ENCODE results near the gene CACNA1I.

GRCh38 chr22:39526736-39527171 lies 43.8 kb upstream of the CACNA1I start:
- TF ChIP-seq YY1 (IDR thresholded peaks at IDR 0.05; ENCODE audit: low read depth, low read length) (no peak), BACH1 (IDR thresholded peaks at IDR 0.05; ENCODE audit: low read length) (no peak), EP300 (IDR thresholded peaks at IDR 0.05; ENCODE audit: borderline replicate concordance in 1 of 2, low read depth in 2 of 2, low read length in 2 of 2) (no peak), RAD21 (IDR thresholded peaks at IDR 0.05 in 1 of 2, conservative IDR thresholded peaks at IDR 0.05 in 1 of 2; ENCODE audit: low read depth in 2 of 2, low read length in 2 of 2) (no peak), SP2 (IDR thresholded peaks at IDR 0.05; ENCODE audit: low read length) (no peak), CBX5 (IDR thresholded peaks at IDR 0.05; ENCODE audit: low read depth, low read length) (no peak), RFX5 (IDR thresholded peaks at IDR 0.05; ENCODE audit: borderline replicate concordance, low read depth, low read length) (no peak), POLR2A (IDR thresholded peaks at IDR 0.05; ENCODE audit: control extremely low read depth in 1 of 2, low read depth in 2 of 2, low read length in 2 of 2) (peak in 1 of 2 experiments; percentile 54; a peak in 2 of 3 replicates), MAX (IDR thresholded peaks at IDR 0.05) (no peak)
- TF ChIP-seq, protein P1, sequence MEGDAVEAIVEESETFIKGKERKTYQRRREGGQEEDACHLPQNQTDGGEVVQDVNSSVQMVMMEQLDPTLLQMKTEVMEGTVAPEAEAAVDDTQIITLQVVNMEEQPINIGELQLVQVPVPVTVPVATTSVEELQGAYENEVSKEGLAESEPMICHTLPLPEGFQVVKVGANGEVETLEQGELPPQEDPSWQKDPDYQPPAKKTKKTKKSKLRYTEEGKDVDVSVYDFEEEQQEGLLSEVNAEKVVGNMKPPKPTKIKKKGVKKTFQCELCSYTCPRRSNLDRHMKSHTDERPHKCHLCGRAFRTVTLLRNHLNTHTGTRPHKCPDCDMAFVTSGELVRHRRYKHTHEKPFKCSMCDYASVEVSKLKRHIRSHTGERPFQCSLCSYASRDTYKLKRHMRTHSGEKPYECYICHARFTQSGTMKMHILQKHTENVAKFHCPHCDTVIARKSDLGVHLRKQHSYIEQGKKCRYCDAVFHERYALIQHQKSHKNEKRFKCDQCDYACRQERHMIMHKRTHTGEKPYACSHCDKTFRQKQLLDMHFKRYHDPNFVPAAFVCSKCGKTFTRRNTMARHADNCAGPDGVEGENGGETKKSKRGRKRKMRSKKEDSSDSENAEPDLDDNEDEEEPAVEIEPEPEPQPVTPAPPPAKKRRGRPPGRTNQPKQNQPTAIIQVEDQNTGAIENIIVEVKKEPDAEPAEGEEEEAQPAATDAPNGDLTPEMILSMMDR (IDR thresholded peaks at IDR 0.05; ENCODE audit: control extremely low read depth in 1 of 3, insufficient read depth in 1 of 3, low read depth in 1 of 3, low read length in 3 of 3), result no peak
- TF ChIP-seq, protein P2, sequence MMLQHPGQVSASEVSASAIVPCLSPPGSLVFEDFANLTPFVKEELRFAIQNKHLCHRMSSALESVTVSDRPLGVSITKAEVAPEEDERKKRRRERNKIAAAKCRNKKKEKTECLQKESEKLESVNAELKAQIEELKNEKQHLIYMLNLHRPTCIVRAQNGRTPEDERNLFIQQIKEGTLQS (IDR thresholded peaks at IDR 0.05; ENCODE audit: insufficient read depth, low read depth, low read length), result no peak
